MM.1S (cell line): Measurements from ENCODE around the gene SLC22A24.

Source experiments
- DNase-seq: peaks from one replicate; pipeline ENCODE4 v3.0.0-alpha.2; 2015
- H2AFZ ChIP-seq: fragments of 300-600 bp; sonication (generic); 2 replicates; pipeline ENCODE4 v1.6.0; 2016; ENCODE audit warnings: antibody characterized with exemption, low read length
- H3F3A ChIP-seq: fragments of 300-600 bp; sonication (generic); 2 replicates; pipeline ENCODE4 v1.6.1; 2016; ENCODE audit warnings: mild to moderate bottlenecking, antibody characterized with exemption, low read length, moderate library complexity, mixed read lengths; ENCODE audit not compliant: insufficient read depth
- H3K27ac ChIP-seq: fragments of 300-600 bp; sonication (generic); 2 replicates; pipeline ENCODE4 v1.5.1; 2016; ENCODE audit warnings: mild to moderate bottlenecking, low read length
- H3K27me3 ChIP-seq: fragments of 300-600 bp; sonication (generic); replicated peaks from 2 replicates; pipeline ENCODE4 v1.6.0; 2016; ENCODE audit warnings: low read length; ENCODE audit not compliant: insufficient read depth
- H3K36me3 ChIP-seq: fragments of 300-600 bp; sonication (generic); replicated peaks from 2 replicates; pipeline ENCODE4 v1.6.1; 2016; ENCODE audit warnings: mild to moderate bottlenecking, low read length, mixed read lengths; ENCODE audit not compliant: insufficient read depth
- H3K4me1 ChIP-seq: fragments of 300-600 bp; sonication (generic); 2 replicates; pipeline ENCODE4 v1.6.1; 2016; ENCODE audit warnings: low read length, mixed read lengths
- H3K4me2 ChIP-seq: fragments of 300-600 bp; sonication (generic); 2 replicates; pipeline ENCODE4 v1.6.0; 2016; ENCODE audit warnings: low read depth, low read length
- H3K4me3 ChIP-seq: fragments of 300-600 bp; sonication (generic); 2 replicates; pipeline ENCODE4 v1.5.1; 2016; ENCODE audit warnings: low read length, mixed read lengths
- H3K79me2 ChIP-seq: fragments of 300-600 bp; sonication (generic); 2 replicates; pipeline ENCODE4 v1.6.1; 2016; ENCODE audit warnings: mixed run types, low read length, mixed read lengths
- H3K9ac ChIP-seq: fragments of 300-600 bp; sonication (generic); 2 replicates; pipeline ENCODE4 v1.6.1; 2016; ENCODE audit warnings: low read length, mixed read lengths
- H3K9me2 ChIP-seq: fragments of 300-600 bp; sonication (generic); replicated peaks from 2 replicates; pipeline ENCODE4 v1.6.1; 2016; ENCODE audit warnings: mild to moderate bottlenecking, low read length, mixed read lengths; ENCODE audit not compliant: insufficient read depth
- H3K9me3 ChIP-seq: fragments of 300-600 bp; sonication (generic); replicated peaks from 2 replicates; pipeline ENCODE4 v1.6.1; 2016; ENCODE audit warnings: mild to moderate bottlenecking, low read length, mixed read lengths; ENCODE audit not compliant: insufficient read depth
- H4K20me1 ChIP-seq: fragments of 300-600 bp; sonication (generic); 2 replicates; pipeline ENCODE4 v1.6.1; 2016; ENCODE audit warnings: mild to moderate bottlenecking, low read length, moderate library complexity, mixed read lengths; ENCODE audit not compliant: insufficient read depth
- CTCF ChIP-seq: fragments of 300-600 bp; sonication (generic); IDR thresholded peaks from 2 replicates; pipeline ENCODE4 v1.5.1; 2016; ENCODE audit warnings: antibody characterized with exemption, low read length, mixed read lengths
- EZH2 ChIP-seq: fragments of 300-600 bp; sonication (generic); optimal IDR thresholded peaks from 2 replicates; pipeline ENCODE3; 2017; ENCODE audit warnings: low read depth, mild to moderate bottlenecking, antibody characterized with exemption, low read length, mixed read lengths
- EZH2phosphoT487 ChIP-seq: fragments of 300-600 bp; sonication (generic); IDR thresholded peaks from 2 replicates; pipeline ENCODE4 v1.6.1; 2018; ENCODE audit warnings: antibody characterized with exemption, low read length

Gene SLC22A24

GRCh38 chr11:63146581-63146980 is 2.6 kb upstream of the SLC22A24 start:
- TF ChIP-seq CTCF (no peak), EZH2phosphoT487 (no peak), EZH2 (no peak)
- Histone ChIP-seq H2AFZ (no peak overlapping the region), H3K9me3 (no peaks in the 10 kb centered on the region), H3K9me2 (no peaks in the 10 kb centered on the region), H4K20me1 (no peaks in the 10 kb centered on the region), H3K27me3 (no peaks in the 10 kb centered on the region), H3K9ac (no peak overlapping the region), H3K79me2 (no peaks in the 10 kb centered on the region), H3K36me3 (no peaks in the 10 kb centered on the region), H3F3A (no peaks in the 10 kb centered on the region), H3K4me2 (no peak overlapping the region), H3K27ac (no peak overlapping the region), H3K4me1 (no peaks in the 10 kb centered on the region), H3K4me3 (no peak overlapping the region)
- DNase-seq = no peak

DNA sequence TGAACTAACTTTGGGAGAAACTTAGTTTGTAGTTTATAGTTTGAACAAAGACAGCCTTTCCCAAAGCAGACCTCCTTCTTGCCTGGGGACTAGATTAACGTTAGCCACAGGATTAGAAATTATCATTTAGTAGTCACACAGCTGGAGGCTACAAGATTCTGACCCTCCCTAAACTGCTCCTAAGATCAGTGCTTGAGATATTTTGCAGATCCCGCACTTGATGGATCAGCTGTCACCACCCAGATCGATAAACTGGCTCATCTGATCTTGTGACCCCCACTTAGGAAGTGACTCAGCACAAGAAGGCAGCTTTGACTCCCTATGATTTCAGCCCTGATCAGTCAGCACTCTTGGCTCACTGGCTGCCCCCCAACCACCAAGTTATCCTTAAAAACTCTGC is 1.6 kb downstream of the SLC22A24 start:
- no peaks in the 10 kb centered on the region for H3K9me3 ChIP-seq
- H3K9ac ChIP-seq = no peak overlapping the region
- no peak overlapping the region for H2AFZ ChIP-seq
- H3K27ac ChIP-seq = no peak overlapping the region
- H3K27me3 ChIP-seq = no peaks in the 10 kb centered on the region
- H3K4me3 ChIP-seq = no peak overlapping the region
- H3F3A ChIP-seq = no peaks in the 10 kb centered on the region
- H3K36me3 ChIP-seq = no peaks in the 10 kb centered on the region
- TF ChIP-seq EZH2phosphoT487 (no peak), EZH2 (no peak), CTCF (no peak)
- no peaks in the 10 kb centered on the region for H3K79me2 ChIP-seq
- H3K4me1 ChIP-seq = no peaks in the 10 kb centered on the region
- no peak overlapping the region for H3K4me2 ChIP-seq
- H4K20me1 ChIP-seq = no peaks in the 10 kb centered on the region
- DNase-seq = no peak
- no peaks in the 10 kb centered on the region for H3K9me2 ChIP-seq

GRCh38 chr11:63132985-63133775 is 10.8 kb downstream of the SLC22A24 start:
- Histone ChIP-seq H3K9me3 (no peaks in the 10 kb centered on the region), H3K9me2 (no peaks in the 10 kb centered on the region), H3K4me2 (no peak overlapping the region), H3K27ac (no peak overlapping the region), H3K4me1 (no peaks in the 10 kb centered on the region), H4K20me1 (no peaks in the 10 kb centered on the region), H2AFZ (no peak overlapping the region), H3K4me3 (no peak overlapping the region), H3K36me3 (no peaks in the 10 kb centered on the region), H3K79me2 (no peaks in the 10 kb centered on the region), H3K27me3 (no peaks in the 10 kb centered on the region), H3K9ac (no peak overlapping the region), H3F3A (no peaks in the 10 kb centered on the region)
- TF ChIP-seq EZH2phosphoT487 = no peak
- no peak for TF ChIP-seq CTCF
- TF ChIP-seq EZH2 = no peak
- no peak for DNase-seq
